ENCODE data around the gene STXBP6.

- TF ChIP-seq POLR2A (IDR thresholded peaks at IDR 0.05; ENCODE audit: low read depth, low read length) (no peak), TAF1 (IDR thresholded peaks at IDR 0.05; ENCODE audit: borderline replicate concordance, low read depth, low read length) (no peak)
Measured at GRCh38 chr14:24940213-24940783, 109.6 kb downstream of the STXBP6 start.

All from GM12892 (cell line).